ENCODE measurements around the gene SUGCT. TPM values are rescaled to one million over a fixed set of nuclear protein-coding genes. Genes with fewer than 3 reads are reported as not detected.

SUGCT gene
- total RNA-seq, 1 donor from 2014 or later: 9.8 TPM

DNA sequence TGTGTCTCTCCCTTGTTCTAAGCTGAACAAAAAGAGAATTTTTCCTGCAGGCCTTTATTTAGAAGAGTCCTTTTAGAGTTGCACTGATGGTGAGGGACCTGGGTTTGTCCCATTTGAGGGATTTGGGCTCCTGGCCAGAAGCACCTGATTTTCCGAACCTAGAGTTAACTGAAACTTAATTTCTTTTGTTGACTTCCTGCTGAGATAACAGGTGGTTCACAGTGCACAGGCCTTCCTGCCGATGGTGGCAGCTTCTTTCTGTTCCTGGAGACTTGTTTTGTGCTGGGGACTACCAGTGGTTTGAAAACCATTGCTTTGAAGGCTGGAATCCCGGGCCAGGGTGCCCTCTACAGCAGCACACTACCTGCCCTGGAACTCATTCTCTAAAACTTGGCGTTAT lies 99.2 kb downstream of the SUGCT start:
- intact Hi-C loops (cut with DNase I): loop anchor here (5.0 to 10.0 kb wide), 3 partner anchors 528 to 1501 kb away; no protein-coding TSS in a partner anchor
- no peaks in the 10 kb centered on the region for H3K9me3 ChIP-seq

DNA sequence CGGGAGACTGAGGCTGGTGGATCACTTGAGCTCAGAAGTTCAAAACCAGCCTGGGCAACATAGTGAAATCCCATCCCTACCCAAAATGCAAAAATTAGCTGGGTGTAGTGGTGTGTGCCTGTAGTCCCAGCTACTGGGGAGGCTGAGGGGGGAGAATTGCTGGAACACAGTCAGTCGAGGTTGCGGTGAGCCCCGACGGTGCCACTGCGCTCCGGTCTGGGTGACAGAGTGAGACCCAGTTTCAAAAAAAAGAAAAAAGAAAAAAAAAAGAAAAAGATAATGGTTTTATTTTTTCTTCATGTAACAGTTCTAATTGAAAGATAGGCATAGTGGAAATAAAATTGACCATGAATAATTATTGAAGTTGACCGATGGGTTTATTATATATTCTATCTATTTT lies 99.9 kb downstream of the SUGCT start:
- Histone ChIP-seq H3K4me1 (no peaks in the 10 kb centered on the region), H3K4me3 (no peak overlapping the region), H3K27me3 (no peaks in the 10 kb centered on the region), H3K9me3 (no peaks in the 10 kb centered on the region), H3K36me3 (no peaks in the 10 kb centered on the region), H3K27ac (no peak overlapping the region)
- TF ChIP-seq, protein P1, sequence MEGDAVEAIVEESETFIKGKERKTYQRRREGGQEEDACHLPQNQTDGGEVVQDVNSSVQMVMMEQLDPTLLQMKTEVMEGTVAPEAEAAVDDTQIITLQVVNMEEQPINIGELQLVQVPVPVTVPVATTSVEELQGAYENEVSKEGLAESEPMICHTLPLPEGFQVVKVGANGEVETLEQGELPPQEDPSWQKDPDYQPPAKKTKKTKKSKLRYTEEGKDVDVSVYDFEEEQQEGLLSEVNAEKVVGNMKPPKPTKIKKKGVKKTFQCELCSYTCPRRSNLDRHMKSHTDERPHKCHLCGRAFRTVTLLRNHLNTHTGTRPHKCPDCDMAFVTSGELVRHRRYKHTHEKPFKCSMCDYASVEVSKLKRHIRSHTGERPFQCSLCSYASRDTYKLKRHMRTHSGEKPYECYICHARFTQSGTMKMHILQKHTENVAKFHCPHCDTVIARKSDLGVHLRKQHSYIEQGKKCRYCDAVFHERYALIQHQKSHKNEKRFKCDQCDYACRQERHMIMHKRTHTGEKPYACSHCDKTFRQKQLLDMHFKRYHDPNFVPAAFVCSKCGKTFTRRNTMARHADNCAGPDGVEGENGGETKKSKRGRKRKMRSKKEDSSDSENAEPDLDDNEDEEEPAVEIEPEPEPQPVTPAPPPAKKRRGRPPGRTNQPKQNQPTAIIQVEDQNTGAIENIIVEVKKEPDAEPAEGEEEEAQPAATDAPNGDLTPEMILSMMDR (IDR thresholded peaks at IDR 0.05): no peak
- intact Hi-C loops (cut with DNase I): loop anchor here (5.0 to 10.0 kb wide), 3 partner anchors 528 to 1500 kb away; no protein-coding TSS in a partner anchor
- DNase-seq (ENCODE audit: low spot score in 2 of 2): peak in 1 of 2 donors; percentile 21

More for the DNA sequence above, 99.2 kb downstream of the SUGCT start:
- Histone ChIP-seq H3K36me3 (no peaks in the 10 kb centered on the region), H3K27me3 (no peaks in the 10 kb centered on the region), H3K4me1 (no peaks in the 10 kb centered on the region), H3K4me3 (no peak overlapping the region), H3K27ac (no peak overlapping the region)
- TF ChIP-seq, protein P1 (IDR thresholded peaks at IDR 0.05): no peak
- peak in 1 of 2 donors; percentile 41 for DNase-seq (ENCODE audit: low spot score in 2 of 2)

DNA sequence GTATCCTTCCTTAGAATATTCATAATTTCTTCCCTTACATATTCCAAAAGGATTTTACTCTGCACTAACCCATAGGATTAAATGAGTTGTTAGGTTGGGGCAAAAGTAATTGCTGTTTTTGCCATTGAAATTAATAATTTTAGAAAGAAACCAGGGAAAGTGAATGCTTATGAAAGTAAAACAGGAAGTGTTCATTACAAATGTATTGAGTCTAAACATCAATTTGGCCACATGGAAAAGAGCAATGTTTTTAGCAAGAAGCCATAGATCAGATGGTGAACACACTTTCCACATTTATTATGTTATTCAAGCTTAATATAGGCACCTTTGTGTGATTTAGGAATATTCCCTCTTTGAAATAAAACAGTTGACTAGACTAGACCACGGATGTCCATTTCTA lies 102.9 kb downstream of the SUGCT start:
- DNase-seq (ENCODE audit: low spot score in 2 of 2): no peak
- Histone ChIP-seq H3K9me3 (no peaks in the 10 kb centered on the region), H3K4me3 (no peak overlapping the region), H3K4me1 (no peaks in the 10 kb centered on the region), H3K36me3 (no peaks in the 10 kb centered on the region), H3K27ac (no peak overlapping the region), H3K27me3 (no peaks in the 10 kb centered on the region)
- TF ChIP-seq, protein P1 (IDR thresholded peaks at IDR 0.05): no peak
- intact Hi-C loops (cut with DNase I): loop anchor here (10.0 kb wide), 2 partner anchors 1457 to 1497 kb away; no protein-coding TSS in a partner anchor

DNA sequence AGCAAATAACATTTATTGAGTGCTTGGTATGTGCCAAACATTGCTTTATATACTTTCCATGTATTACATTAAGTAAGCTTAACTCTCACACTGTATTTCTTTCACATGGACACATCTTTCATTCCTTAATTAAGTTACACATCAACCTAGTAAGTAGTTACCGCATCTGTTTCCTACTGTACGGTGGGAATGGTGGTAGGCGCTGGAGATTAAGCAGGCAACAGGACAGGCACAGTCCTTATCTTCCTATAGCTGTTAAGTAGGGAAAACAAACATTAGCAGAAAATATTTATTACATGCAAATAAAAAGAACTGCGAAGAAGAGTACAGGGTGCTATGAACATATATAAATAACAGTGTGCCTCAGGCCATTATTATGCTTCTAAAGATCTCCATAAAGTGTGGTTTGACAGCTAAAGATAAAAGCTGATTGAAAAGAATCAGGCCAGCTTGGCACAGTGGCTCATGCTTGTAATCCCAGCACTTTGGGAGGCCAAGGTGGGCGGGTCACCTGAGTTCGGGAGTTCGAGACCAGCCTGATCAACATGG lies 105.0 kb downstream of the SUGCT start:
- no peak for DNase-seq (ENCODE audit: low spot score in 2 of 2)
- TF ChIP-seq, protein P1 (IDR thresholded peaks at IDR 0.05): no peak
- Histone ChIP-seq H3K27me3 (no peaks in the 10 kb centered on the region), H3K36me3 (no peaks in the 10 kb centered on the region), H3K4me3 (no peak overlapping the region), H3K4me1 (no peaks in the 10 kb centered on the region), H3K27ac (no peak overlapping the region), H3K9me3 (no peaks in the 10 kb centered on the region)
- intact Hi-C loops (cut with DNase I): loop anchor here (10.0 kb wide), 2 partner anchors 1455 to 1495 kb away; no protein-coding TSS in a partner anchor

DNA sequence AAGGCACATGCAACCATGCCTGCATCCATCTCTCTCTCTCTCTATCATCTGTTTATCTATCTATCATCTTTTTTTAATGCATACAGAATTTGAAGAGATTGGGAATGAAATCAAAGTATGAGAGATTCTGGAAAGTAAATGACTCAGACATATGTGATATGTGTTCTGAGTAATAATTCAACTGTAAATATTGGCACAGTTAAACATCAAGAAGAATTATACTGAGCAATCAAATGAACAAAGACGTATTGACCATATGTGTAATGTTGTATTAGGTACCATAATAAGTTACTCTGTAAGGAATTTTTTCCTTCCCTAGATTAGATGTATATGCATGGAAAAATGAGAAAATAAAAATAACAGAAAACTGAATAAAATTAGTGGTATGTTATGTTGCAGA lies 108.3 kb downstream of the SUGCT start:
- H3K4me3 ChIP-seq: no peak overlapping the region
- no peaks in the 10 kb centered on the region for H3K27me3 ChIP-seq
- no peaks in the 10 kb centered on the region for H3K4me1 ChIP-seq
- DNase-seq (ENCODE audit: low spot score in 2 of 2): no peak
- TF ChIP-seq, protein P1 (IDR thresholded peaks at IDR 0.05): no peak
- no peak overlapping the region for H3K27ac ChIP-seq
- H3K36me3 ChIP-seq: no peaks in the 10 kb centered on the region
- intact Hi-C loops (cut with DNase I): no loop called here
- H3K9me3 ChIP-seq: no peaks in the 10 kb centered on the region
